Cardiac fibroblast (primary cell): Measurements from ENCODE around the gene CCT3.

Experiments used
- DNase-seq, 2 donors: peaks; one replicate each; pipeline versions ENCODE4 v3.0.0 to v3.0.0-alpha.2; 2010; ENCODE audit warnings: low read depth in 2 of 2
- H3K4me3 ChIP-seq, 2 donors: replicated peaks in 1 of 2; 1 replicate in 1 of 2; 2 replicates in 1 of 2; pipeline ENCODE4 v1.5.1; 2011; ENCODE audit warnings: low read depth in 2 of 2, low read length in 2 of 2, mild to moderate bottlenecking in 2 of 2, moderate library complexity in 1 of 2
- CTCF ChIP-seq: IDR thresholded peaks from one replicate; pipeline ENCODE4 v1.5.1; 2011; ENCODE audit warnings: low read depth, mild to moderate bottlenecking, low read length, inconsistent platforms

The CCT3 gene

GRCh38 chr1:156338180-156338976 lies at the start of gene CCT3, which contains the start of gene TSACC:
Gene CCT3 (minus strand): TSS chr1:156338292. CDS start chr1:156338184, 108 bp downstream.
Gene TSACC (plus strand): TSS chr1:156338526. CDS start chr1:156339758, 1,232 bp downstream.
- TF ChIP-seq CTCF: no peak
- H3K4me3 ChIP-seq: peak within 1 kb of the TSS; percentile 89 to 92
- DNase-seq: peak; percentile 100

- DNase-seq: no peak
- TF ChIP-seq CTCF: no peak
- H3K4me3 ChIP-seq: no peak overlapping the region
These were observed 49.7 kb upstream of the CCT3 start for GRCh38 chr1:156387870-156388173.

GRCh38 chr1:156386949-156387869 lies 49.1 kb upstream of the CCT3 start:
- TF ChIP-seq CTCF: no peak
- no peak for DNase-seq
- H3K4me3 ChIP-seq: no peak overlapping the region

- TF ChIP-seq CTCF: no peak
These were observed 48.2 kb upstream of the CCT3 start for GRCh38 chr1:156386134-156386901.

GRCh38 chr1:156385534-156386031 lies 47.5 kb upstream of the CCT3 start:
- TF ChIP-seq CTCF: peak; percentile 90
- DNase-seq: peak; percentile 77 to 81
- H3K4me3 ChIP-seq: no peak overlapping the region

More at GRCh38 chr1:156386134-156386901, 48.2 kb upstream of the CCT3 start:
- no peak for DNase-seq
- no peak overlapping the region for H3K4me3 ChIP-seq

GRCh38 chr1:156384658-156385057 lies 46.6 kb upstream of the CCT3 start:
- H3K4me3 ChIP-seq: no peak overlapping the region
- no peak for DNase-seq
- no peak for TF ChIP-seq CTCF
